ENCODE measurements around the gene MAST4. TPM values are rescaled to one million over a fixed set of nuclear protein-coding genes. Genes with fewer than 3 reads are reported as not detected.
A peak's percentile ranks its signal among the peaks of the same experiment; 100 is the strongest.
"Not testable (repeated sequence)": the region's sequence is repeated elsewhere in the genome, so short reads cannot be mapped to it uniquely, and the experiment has no call there.

Gene MAST4
- total RNA-seq, 1 experiment from 2014 or later, result 11.8 TPM

GRCh38 chr5:67127347-67127895 lies 531.2 kb downstream of the MAST4 start:
- H3K4me2 ChIP-seq (ENCODE audit: low read depth, low read length, poor library complexity, severe bottlenecking); H3K36me3 ChIP-seq (ENCODE audit: insufficient read depth, low read length); H3K9me2 ChIP-seq (replicated peaks; ENCODE audit: insufficient read depth, low read length); H3K27me3 ChIP-seq (ENCODE audit: low read length); H3K27ac ChIP-seq (ENCODE audit: low read length); H4K20me1 ChIP-seq (ENCODE audit: insufficient read depth, low read depth, low read length); H3K9me3 ChIP-seq (ENCODE audit: low read length); H2AFZ ChIP-seq (ENCODE audit: low read length); H3K9ac ChIP-seq (ENCODE audit: low read length); H3K4me3 ChIP-seq (ENCODE audit: low read length); H3K79me2 ChIP-seq (ENCODE audit: low read length): not testable (repeated sequence)
- DNase-seq, result peak; percentile 52
- peaks cover 21% of the 10 kb centered on the region for H3K4me1 ChIP-seq (ENCODE audit: low read length)

GRCh38 chr5:67129768-67130167 lies 533.6 kb downstream of the MAST4 start:
- Histone ChIP-seq H2AFZ (ENCODE audit: low read length) (no peak overlapping the region), H3K9ac (ENCODE audit: low read length) (no peak overlapping the region), H3K36me3 (ENCODE audit: insufficient read depth, low read length) (no peaks in the 10 kb centered on the region), H3K27ac (ENCODE audit: low read length) (no peak overlapping the region), H3K4me3 (ENCODE audit: low read length) (no peak overlapping the region), H3K79me2 (ENCODE audit: low read length) (no peaks in the 10 kb centered on the region), H3K9me2 (replicated peaks; ENCODE audit: insufficient read depth, low read length) (no peaks in the 10 kb centered on the region), H3K27me3 (ENCODE audit: low read length) (no peaks in the 10 kb centered on the region), H4K20me1 (ENCODE audit: insufficient read depth, low read depth, low read length) (no peaks in the 10 kb centered on the region), H3K9me3 (ENCODE audit: low read length) (peaks cover 5% of the 10 kb centered on the region; the same call in 1 of the 2 replicates), H3K4me2 (ENCODE audit: low read depth, low read length, poor library complexity, severe bottlenecking) (no peak overlapping the region), H3K4me1 (ENCODE audit: low read length) (peaks cover 15% of the 10 kb centered on the region)
- no peak for DNase-seq

GRCh38 chr5:67133217-67133616 lies 537.0 kb downstream of the MAST4 start:
- Histone ChIP-seq H3K4me3 (ENCODE audit: low read length) (no peak overlapping the region), H3K9me3 (ENCODE audit: low read length) (peaks cover under 1% of the 10 kb centered on the region; the same call in 1 of the 2 replicates), H3K4me1 (ENCODE audit: low read length) (peaks cover 3% of the 10 kb centered on the region; the same call in 1 of the 2 replicates), H3K4me2 (ENCODE audit: low read depth, low read length, poor library complexity, severe bottlenecking) (no peak overlapping the region), H3K27me3 (ENCODE audit: low read length) (no peaks in the 10 kb centered on the region), H3K9ac (ENCODE audit: low read length) (no peak overlapping the region), H3K27ac (ENCODE audit: low read length) (no peak overlapping the region), H3K79me2 (ENCODE audit: low read length) (no peaks in the 10 kb centered on the region), H4K20me1 (ENCODE audit: insufficient read depth, low read depth, low read length) (no peaks in the 10 kb centered on the region), H2AFZ (ENCODE audit: low read length) (no peak overlapping the region), H3K36me3 (ENCODE audit: insufficient read depth, low read length) (no peaks in the 10 kb centered on the region), H3K9me2 (replicated peaks; ENCODE audit: insufficient read depth, low read length) (no peaks in the 10 kb centered on the region)
- no peak for DNase-seq

GRCh38 chr5:67133776-67134175 lies 537.6 kb downstream of the MAST4 start:
- H3K4me1 ChIP-seq (ENCODE audit: low read length), result peaks cover 6% of the 10 kb centered on the region
- H3K9ac ChIP-seq (ENCODE audit: low read length), result no peak overlapping the region
- no peaks in the 10 kb centered on the region for H4K20me1 ChIP-seq (ENCODE audit: insufficient read depth, low read depth, low read length)
- no peaks in the 10 kb centered on the region for H3K9me2 ChIP-seq (replicated peaks; ENCODE audit: insufficient read depth, low read length)
- no peak for DNase-seq
- H3K9me3 ChIP-seq (ENCODE audit: low read length), result no peaks in the 10 kb centered on the region
- H3K4me2 ChIP-seq (ENCODE audit: low read depth, low read length, poor library complexity, severe bottlenecking), result no peak overlapping the region
- H3K4me3 ChIP-seq (ENCODE audit: low read length), result no peak overlapping the region
- no peaks in the 10 kb centered on the region for H3K27me3 ChIP-seq (ENCODE audit: low read length)
- no peaks in the 10 kb centered on the region for H3K36me3 ChIP-seq (ENCODE audit: insufficient read depth, low read length)
- no peak overlapping the region for H3K27ac ChIP-seq (ENCODE audit: low read length)
- no peaks in the 10 kb centered on the region for H3K79me2 ChIP-seq (ENCODE audit: low read length)
- no peak overlapping the region for H2AFZ ChIP-seq (ENCODE audit: low read length)

GRCh38 chr5:67135381-67135984 lies 539.3 kb downstream of the MAST4 start:
- H3K27ac ChIP-seq (ENCODE audit: low read length), result no peak overlapping the region
- H3K79me2 ChIP-seq (ENCODE audit: low read length), result no peaks in the 10 kb centered on the region

GRCh38 chr5:67139030-67139429 lies 542.8 kb downstream of the MAST4 start:
- peak overlapping the region; percentile 67 for H3K4me2 ChIP-seq (ENCODE audit: low read depth, low read length, poor library complexity, severe bottlenecking)
- H3K27me3 ChIP-seq (ENCODE audit: low read length), result no peaks in the 10 kb centered on the region
- no peak overlapping the region for H3K4me3 ChIP-seq (ENCODE audit: low read length)
- H3K4me1 ChIP-seq (ENCODE audit: low read length), result peaks cover 43% of the 10 kb centered on the region
- no peaks in the 10 kb centered on the region for H3K9me3 ChIP-seq (ENCODE audit: low read length)
- H3K36me3 ChIP-seq (ENCODE audit: insufficient read depth, low read length), result no peaks in the 10 kb centered on the region
- no peak for DNase-seq
- no peaks in the 10 kb centered on the region for H4K20me1 ChIP-seq (ENCODE audit: insufficient read depth, low read depth, low read length)
- no peaks in the 10 kb centered on the region for H3K9me2 ChIP-seq (replicated peaks; ENCODE audit: insufficient read depth, low read length)
- peak overlapping the region; percentile 85 for H3K27ac ChIP-seq (ENCODE audit: low read length)
- no peaks in the 10 kb centered on the region for H3K79me2 ChIP-seq (ENCODE audit: low read length)
- no peak overlapping the region for H2AFZ ChIP-seq (ENCODE audit: low read length)
- H3K9ac ChIP-seq (ENCODE audit: low read length), result peak overlapping the region; percentile 38; the same call in 1 of the 2 replicates

More at GRCh38 chr5:67135381-67135984, 539.3 kb downstream of the MAST4 start:
- Histone ChIP-seq H3K36me3 (ENCODE audit: insufficient read depth, low read length) (no peaks in the 10 kb centered on the region), H3K9ac (ENCODE audit: low read length) (no peak overlapping the region), H3K4me1 (ENCODE audit: low read length) (peaks cover 23% of the 10 kb centered on the region), H2AFZ (ENCODE audit: low read length) (no peak overlapping the region), H4K20me1 (ENCODE audit: insufficient read depth, low read depth, low read length) (no peaks in the 10 kb centered on the region), H3K9me3 (ENCODE audit: low read length) (no peaks in the 10 kb centered on the region), H3K4me2 (ENCODE audit: low read depth, low read length, poor library complexity, severe bottlenecking) (no peak overlapping the region), H3K27me3 (ENCODE audit: low read length) (no peaks in the 10 kb centered on the region), H3K9me2 (replicated peaks; ENCODE audit: insufficient read depth, low read length) (no peaks in the 10 kb centered on the region), H3K4me3 (ENCODE audit: low read length) (no peak overlapping the region)
- no peak for DNase-seq

- H3K36me3 ChIP-seq (ENCODE audit: insufficient read depth, low read length), result no peaks in the 10 kb centered on the region
- no peaks in the 10 kb centered on the region for H3K27me3 ChIP-seq (ENCODE audit: low read length)
- peak overlapping the region; percentile 38 for H3K9ac ChIP-seq (ENCODE audit: low read length)
- H2AFZ ChIP-seq (ENCODE audit: low read length), result peak overlapping the region; percentile 31; the same call in 1 of the 2 replicates
- H3K9me2 ChIP-seq (replicated peaks; ENCODE audit: insufficient read depth, low read length), result no peaks in the 10 kb centered on the region
- peak overlapping the region; percentile 85 for H3K27ac ChIP-seq (ENCODE audit: low read length)
- H3K9me3 ChIP-seq (ENCODE audit: low read length), result no peaks in the 10 kb centered on the region
- peaks cover 51% of the 10 kb centered on the region for H3K4me1 ChIP-seq (ENCODE audit: low read length)
- H3K79me2 ChIP-seq (ENCODE audit: low read length), result no peaks in the 10 kb centered on the region
- peak overlapping the region; percentile 33; the same call in 1 of the 2 replicates for H3K4me3 ChIP-seq (ENCODE audit: low read length)
- H4K20me1 ChIP-seq (ENCODE audit: insufficient read depth, low read depth, low read length), result no peaks in the 10 kb centered on the region
- H3K4me2 ChIP-seq (ENCODE audit: low read depth, low read length, poor library complexity, severe bottlenecking), result peak overlapping the region; percentile 67
- DNase-seq, result peak; percentile 54
Observed at GRCh38 chr5:67140413-67140812, 544.2 kb downstream of the MAST4 start.

GRCh38 chr5:67141644-67142043 lies 545.5 kb downstream of the MAST4 start:
- H3K36me3 ChIP-seq (ENCODE audit: insufficient read depth, low read length), result no peaks in the 10 kb centered on the region
- peak overlapping the region; percentile 85 for H3K27ac ChIP-seq (ENCODE audit: low read length)
- no peaks in the 10 kb centered on the region for H3K27me3 ChIP-seq (ENCODE audit: low read length)
- no peaks in the 10 kb centered on the region for H3K9me3 ChIP-seq (ENCODE audit: low read length)
- no peak overlapping the region for H3K4me2 ChIP-seq (ENCODE audit: low read depth, low read length, poor library complexity, severe bottlenecking)
- H3K4me1 ChIP-seq (ENCODE audit: low read length), result peaks cover 64% of the 10 kb centered on the region
- H4K20me1 ChIP-seq (ENCODE audit: insufficient read depth, low read depth, low read length), result no peaks in the 10 kb centered on the region
- H3K9me2 ChIP-seq (replicated peaks; ENCODE audit: insufficient read depth, low read length), result no peaks in the 10 kb centered on the region
- H3K9ac ChIP-seq (ENCODE audit: low read length), result no peak overlapping the region
- H3K79me2 ChIP-seq (ENCODE audit: low read length), result no peaks in the 10 kb centered on the region
- H3K4me3 ChIP-seq (ENCODE audit: low read length), result no peak overlapping the region
- DNase-seq, result no peak
- no peak overlapping the region for H2AFZ ChIP-seq (ENCODE audit: low read length)

Data from Karpas-422 (cell line).